IPS-NIHi11 (cell line): ENCODE measurements around the gene KEAP1.

Source experiments
- DNase-seq: peaks from one replicate; pipeline ENCODE4 v3.0.0; 2012; ENCODE audit warnings: mixed read lengths, low spot score

KEAP1 gene

DNA sequence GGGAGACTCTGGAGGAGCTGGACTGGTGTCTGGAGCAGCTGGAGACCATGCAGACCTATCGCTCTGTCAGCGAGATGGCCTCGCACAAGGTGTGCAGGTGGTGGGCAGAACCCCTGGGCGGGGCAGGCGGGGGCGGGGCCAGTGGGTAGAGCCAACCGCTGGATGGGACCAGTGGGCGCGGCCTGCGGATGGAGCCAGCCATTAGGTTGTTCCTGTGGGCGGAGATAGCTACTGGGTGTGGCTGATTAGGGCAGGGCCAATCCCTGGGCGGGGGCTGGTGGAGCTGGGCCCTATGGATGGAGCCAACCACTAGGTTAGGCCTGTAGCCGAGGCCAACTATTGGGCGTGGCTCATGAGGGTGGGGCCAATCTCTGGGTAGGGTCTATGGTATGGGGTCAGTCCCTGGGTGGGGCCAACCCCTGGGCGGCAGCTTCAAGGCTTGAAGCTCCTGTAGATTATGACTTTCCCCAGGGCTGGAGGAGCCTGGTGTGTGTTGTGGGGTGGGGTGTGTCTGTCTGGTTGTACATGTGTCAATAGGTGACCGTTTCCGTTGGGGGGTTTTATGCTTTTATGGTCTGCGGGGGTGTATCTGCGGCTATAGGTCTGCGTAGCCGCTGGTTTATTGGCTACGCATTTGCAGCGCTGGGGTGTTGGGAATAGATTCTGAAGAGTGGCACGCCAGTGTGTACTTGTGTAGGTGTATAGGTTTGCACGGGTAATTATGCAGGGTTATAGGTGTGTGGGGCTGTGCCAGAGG lies 52.1 kb downstream of the KEAP1 start:
- DNase-seq: peak; percentile 90

DNA sequence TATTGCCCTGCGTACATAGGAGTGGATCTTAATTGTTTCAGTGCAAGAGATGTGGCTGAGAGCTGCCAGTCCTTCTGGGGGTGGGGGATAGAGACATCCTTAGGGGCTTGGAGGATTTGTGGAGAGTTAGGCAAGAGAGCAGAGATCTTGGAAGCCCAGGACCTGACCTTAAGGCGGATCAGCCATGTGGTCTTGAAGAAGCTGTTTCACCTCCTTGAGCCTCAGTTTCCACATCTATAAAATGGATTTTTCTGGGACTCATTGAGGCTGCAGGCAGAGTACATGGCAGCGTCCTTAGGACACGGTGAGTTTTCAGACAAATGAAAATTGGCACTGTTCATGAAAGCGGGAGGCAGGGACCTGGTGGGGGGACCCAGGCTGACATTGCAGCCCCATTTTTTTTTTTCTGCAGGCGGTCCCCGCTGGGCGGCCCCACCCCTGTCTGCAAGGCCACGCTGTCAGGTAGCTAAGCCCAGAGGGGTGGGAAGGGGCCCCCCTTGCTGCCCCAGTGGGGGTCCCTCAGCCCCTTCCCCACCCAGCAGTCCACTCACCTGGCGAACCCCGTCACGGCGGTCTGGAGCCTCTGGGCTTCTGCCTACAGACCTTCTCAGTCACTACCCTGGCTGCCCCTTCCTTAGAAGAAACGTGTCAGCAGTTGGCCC lies 52.8 kb downstream of the KEAP1 start:
- no peak for DNase-seq

DNA sequence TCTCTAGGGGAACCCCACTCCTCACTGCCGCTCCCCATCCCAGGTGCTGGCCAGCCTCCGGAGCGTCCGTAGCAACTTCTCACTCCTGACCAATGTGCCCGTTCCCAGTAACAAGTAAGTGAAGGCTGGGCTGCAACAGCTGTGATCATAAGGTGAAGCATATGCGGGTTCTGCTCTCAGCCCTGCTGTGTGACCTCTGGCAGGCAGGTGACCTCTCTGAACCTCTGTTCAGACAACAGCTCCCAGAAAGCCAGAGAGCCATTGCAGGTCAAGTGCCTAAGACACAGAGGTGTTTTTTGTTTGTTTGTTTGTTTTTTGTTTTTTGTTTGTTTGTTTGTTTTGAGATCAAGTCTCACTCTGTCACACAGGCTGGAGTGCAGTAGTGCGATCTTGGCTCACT lies 54.1 kb downstream of the KEAP1 start:
- no peak for DNase-seq

DNA sequence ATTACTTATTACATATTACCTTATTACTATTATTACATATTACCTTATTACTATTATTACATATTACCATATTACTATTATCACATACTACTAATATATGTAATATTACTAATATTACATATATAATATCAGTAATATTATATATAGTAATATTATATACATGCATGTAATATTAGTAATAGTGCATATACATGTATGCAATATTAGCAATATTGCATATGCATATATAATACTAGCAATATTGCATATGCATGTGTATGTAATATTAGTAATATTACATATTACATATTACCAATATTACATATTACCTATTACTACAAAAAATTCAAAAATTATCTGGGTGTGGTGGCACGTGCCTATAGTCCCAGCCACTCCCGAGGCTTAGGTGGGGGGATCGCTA lies 60.5 kb downstream of the KEAP1 start:
- DNase-seq: no peak

DNA sequence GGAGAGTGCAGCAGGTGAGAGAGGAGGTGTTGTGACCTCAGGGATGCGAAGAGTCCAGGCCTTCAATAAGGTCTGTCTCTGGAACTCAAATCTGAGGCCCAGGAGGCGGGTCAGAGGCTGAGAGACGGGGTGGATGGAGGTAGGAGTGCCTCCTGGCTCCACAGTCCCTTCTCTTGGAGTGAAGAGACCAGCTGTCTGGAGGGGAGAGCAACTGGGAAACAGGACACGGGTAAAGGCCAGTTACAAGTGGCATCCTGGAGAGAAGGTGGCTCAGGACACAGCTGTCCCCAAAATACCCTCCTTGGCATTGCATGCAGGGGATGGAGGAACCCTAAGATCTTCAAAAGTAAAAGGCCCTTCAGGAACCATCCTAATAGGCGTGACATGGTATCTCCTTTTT lies 63.6 kb downstream of the KEAP1 start:
- no peak for DNase-seq
